Esophagus squamous epithelium (tissue), 4 donors: ENCODE results near the gene DPM1.

Source experiments
- CTCF ChIP-seq, 6 experiments: fragments of 450-650 bp in 4 of 6; fragments of 200-600 bp in 2 of 6; sonication (generic) in 2 of 6; IDR thresholded peaks; one replicate each; pipeline ENCODE4 v1.5.1; 2016 to 2019; ENCODE audit warnings: antibody characterized with exemption in 6 of 6, mild to moderate bottlenecking in 4 of 6, moderate library complexity in 4 of 6
- POLR2A ChIP-seq, 4 donors: fragments of 450-650 bp; IDR thresholded peaks; one replicate each; pipeline ENCODE4 v1.6.1; 2017; ENCODE audit warnings: antibody characterized with exemption in 4 of 4, mild to moderate bottlenecking in 4 of 4, moderate library complexity in 3 of 4

- TF ChIP-seq CTCF (IDR thresholded peaks at IDR 0.05) (peak in 1 of 6 experiments; percentile 28), POLR2A (IDR thresholded peaks at IDR 0.05) (no peak)
Observed at GRCh38 chr20:50928469-50928868, 29.9 kb downstream of the DPM1 start.
